ENCODE results near the gene DCLK1. TPM values are rescaled to one million over a fixed set of nuclear protein-coding genes. Genes with fewer than 3 reads are reported as not detected.

DCLK1 gene
- total and polyA plus RNA-seq, 7 donors = 1.2 to 64.8 (median 10.2) TPM

DNA sequence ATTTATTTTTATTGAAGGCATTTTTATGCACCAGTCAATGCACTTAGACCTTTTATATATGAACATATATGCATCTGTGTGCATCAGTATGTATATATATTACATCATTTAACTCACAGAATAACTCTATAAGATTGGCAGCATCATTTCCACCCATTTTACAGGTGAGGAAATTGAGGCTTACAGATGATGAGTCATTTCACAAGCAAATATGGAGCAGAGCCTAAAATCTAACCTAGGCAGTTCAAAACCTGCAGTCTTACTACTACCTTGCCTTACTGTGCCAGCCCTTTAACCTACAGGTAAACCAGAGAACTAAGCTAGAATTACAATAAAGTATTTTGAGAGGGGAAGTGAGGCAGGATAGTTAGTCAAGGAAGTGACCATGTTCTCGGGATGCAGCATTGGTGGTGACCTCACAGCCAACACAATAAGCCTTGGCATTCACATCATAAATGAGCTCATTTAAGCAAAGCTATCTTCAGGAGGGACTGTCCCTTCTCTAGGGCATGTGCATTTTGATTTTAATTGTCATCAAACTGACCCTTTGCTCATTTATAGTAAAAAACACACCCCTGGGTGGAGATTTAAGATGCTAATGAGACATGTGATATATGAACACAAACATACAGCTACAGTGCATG lies 274.3 kb downstream of the DCLK1 start:
- intact Hi-C loops (cut with DNase I) = no loop called here
- H3K27ac ChIP-seq = peak overlapping the region; percentile 78 to 90 (median 87)
- WGBS, 2 donors = 13 to 58% methylated on average over 1 of the region's 1 CpG
- H3K9me3 ChIP-seq = no peaks in the 10 kb centered on the region
- TF ChIP-seq POLR2AphosphoS5 (IDR thresholded peaks at IDR 0.05) (no peak), POLR2A (IDR thresholded peaks at IDR 0.05) (no peak), CTCF (IDR thresholded peaks at IDR 0.05) (no peak), EP300 (IDR thresholded peaks at IDR 0.05) (no peak)
- H3K27me3 ChIP-seq = no peaks in the 10 kb centered on the region
- H3K4me3 ChIP-seq = no peak overlapping the region
- no peak for DNase-seq
- no peaks in the 10 kb centered on the region for H3K36me3 ChIP-seq
- H3K4me1 ChIP-seq = peaks cover 0 to 55% (median 39%) of the 10 kb centered on the region in 4 donors

DNA sequence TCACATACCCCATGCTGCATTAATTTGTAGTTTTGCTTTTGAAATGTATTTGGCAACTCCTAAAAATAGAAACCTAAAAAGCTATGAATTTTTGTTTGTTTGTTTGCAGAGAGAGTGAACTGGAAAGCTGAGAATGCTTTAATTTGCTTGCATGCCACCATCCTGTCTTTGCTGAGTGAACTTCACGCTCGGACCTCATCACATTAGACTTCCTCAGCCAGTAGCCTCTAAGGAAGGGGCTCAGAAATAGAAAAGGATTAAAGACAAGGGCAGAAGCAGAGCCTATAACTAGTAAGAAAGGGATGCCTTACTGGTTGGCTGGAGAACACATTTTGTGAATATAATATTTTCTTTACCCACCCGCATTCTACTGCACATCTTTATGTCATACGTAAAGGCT lies 275.1 kb downstream of the DCLK1 start:
- Histone ChIP-seq H3K27ac (peak overlapping the region; percentile 27 to 90 (median 82)), H3K27me3 (no peaks in the 10 kb centered on the region), H3K4me1 (peaks cover 0 to 58% (median 45%) of the 10 kb centered on the region in 4 donors), H3K36me3 (no peaks in the 10 kb centered on the region), H3K4me3 (no peak overlapping the region), H3K9me3 (no peaks in the 10 kb centered on the region)
- 65 to 67% methylated on average over 4 of the region's 4 CpGs for WGBS, 2 donors
- intact Hi-C loops (cut with DNase I) = no loop called here
- no peak for DNase-seq
- TF ChIP-seq EP300 (IDR thresholded peaks at IDR 0.05) (no peak), CTCF (IDR thresholded peaks at IDR 0.05) (no peak), POLR2AphosphoS5 (IDR thresholded peaks at IDR 0.05) (no peak), POLR2A (IDR thresholded peaks at IDR 0.05) (no peak)

- Histone ChIP-seq H3K27ac (peak overlapping the region; percentile 6 to 90 (median 23)), H3K9me3 (no peaks in the 10 kb centered on the region), H3K36me3 (no peaks in the 10 kb centered on the region), H3K4me3 (no peak overlapping the region), H3K4me1 (peaks cover 0 to 57% (median 47%) of the 10 kb centered on the region in 4 donors), H3K27me3 (no peaks in the 10 kb centered on the region)
- no peak for DNase-seq
- TF ChIP-seq POLR2A (IDR thresholded peaks at IDR 0.05) (no peak), EP300 (IDR thresholded peaks at IDR 0.05) (no peak), POLR2AphosphoS5 (IDR thresholded peaks at IDR 0.05) (no peak), CTCF (IDR thresholded peaks at IDR 0.05) (no peak)
- intact Hi-C loops (cut with DNase I) = no loop called here
- 26 to 30% methylated on average over 12 of the region's 12 CpGs for WGBS, 2 donors
These were observed 275.6 kb downstream of the DCLK1 start for GRCh38 chr13:35855531-35856019.

GRCh38 chr13:35854286-35854685 lies 276.9 kb downstream of the DCLK1 start:
- TF ChIP-seq CTCF (IDR thresholded peaks at IDR 0.05) (no peak), POLR2A (IDR thresholded peaks at IDR 0.05) (no peak), EP300 (IDR thresholded peaks at IDR 0.05) (no peak), POLR2AphosphoS5 (IDR thresholded peaks at IDR 0.05) (no peak)
- 81 to 87% methylated on average over 8 of the region's 8 CpGs for WGBS, 2 donors
- Histone ChIP-seq H3K27me3 (no peaks in the 10 kb centered on the region), H3K4me1 (peaks cover 0 to 52% (median 42%) of the 10 kb centered on the region in 4 donors), H3K4me3 (no peak overlapping the region), H3K27ac (peak overlapping the region in 1 of 4 donors; percentile 11), H3K36me3 (no peaks in the 10 kb centered on the region), H3K9me3 (no peaks in the 10 kb centered on the region)
- no peak for DNase-seq
- intact Hi-C loops (cut with DNase I) = no loop called here
